Measurements from ENCODE around the gene ADAMTS16. TPM values are rescaled to one million over a fixed set of nuclear protein-coding genes. Genes with fewer than 3 reads are reported as not detected.

Gene ADAMTS16
- total and polyA plus RNA-seq, 5 experiments from 2014 or later, result not detected

GRCh38 chr5:5234912-5235311 lies 94.8 kb downstream of the ADAMTS16 start:
- H3K4me1 Mint-ChIP-seq, result no peaks in the 10 kb centered on the region
- peaks cover 0 to 4% (median 0%) of the 10 kb centered on the region in 9 donors for H3K9me3 Mint-ChIP-seq
- no peak overlapping the region for H3K4me3 Mint-ChIP-seq
- ATAC-seq, result no peak
- H3K36me3 Mint-ChIP-seq, result no peaks in the 10 kb centered on the region
- H3K27ac Mint-ChIP-seq, result no peak overlapping the region
- peaks cover 0 to 10% (median 0%) of the 10 kb centered on the region in 5 donors for H3K27me3 Mint-ChIP-seq
- POLR2A ChIA-PET, result no interaction called here
- DNase-seq, result no peak

DNA sequence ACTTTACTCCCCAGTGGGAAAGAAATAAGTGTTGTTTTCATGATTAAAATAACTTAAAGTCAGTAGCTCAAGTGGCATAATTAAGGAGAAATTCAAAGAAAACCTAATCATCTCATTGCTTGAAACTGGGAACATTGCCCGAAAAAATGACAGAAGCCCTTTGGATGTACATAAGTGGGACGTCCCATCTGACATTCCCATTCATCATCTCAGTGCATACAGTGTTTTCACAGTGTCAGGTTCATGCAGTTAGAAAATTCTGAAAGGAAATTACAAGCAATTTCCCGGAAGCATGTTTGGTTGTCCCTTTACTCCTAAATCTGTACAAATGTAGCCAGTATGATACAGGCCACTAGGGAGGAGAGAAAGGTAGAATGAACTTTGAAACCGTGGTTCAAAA lies 95.6 kb downstream of the ADAMTS16 start:
- H3K27me3 Mint-ChIP-seq, result peaks cover 0 to 10% (median 0%) of the 10 kb centered on the region in 5 donors
- H3K4me3 Mint-ChIP-seq, result no peak overlapping the region
- H3K36me3 Mint-ChIP-seq, result no peaks in the 10 kb centered on the region
- peaks cover 0 to 4% (median 0%) of the 10 kb centered on the region in 9 donors for H3K9me3 Mint-ChIP-seq
- DNase-seq (no peak), ATAC-seq (no peak)
- no peaks in the 10 kb centered on the region for H3K4me1 Mint-ChIP-seq
- no peak overlapping the region for H3K27ac Mint-ChIP-seq
- POLR2A ChIA-PET, result no interaction called here

DNA sequence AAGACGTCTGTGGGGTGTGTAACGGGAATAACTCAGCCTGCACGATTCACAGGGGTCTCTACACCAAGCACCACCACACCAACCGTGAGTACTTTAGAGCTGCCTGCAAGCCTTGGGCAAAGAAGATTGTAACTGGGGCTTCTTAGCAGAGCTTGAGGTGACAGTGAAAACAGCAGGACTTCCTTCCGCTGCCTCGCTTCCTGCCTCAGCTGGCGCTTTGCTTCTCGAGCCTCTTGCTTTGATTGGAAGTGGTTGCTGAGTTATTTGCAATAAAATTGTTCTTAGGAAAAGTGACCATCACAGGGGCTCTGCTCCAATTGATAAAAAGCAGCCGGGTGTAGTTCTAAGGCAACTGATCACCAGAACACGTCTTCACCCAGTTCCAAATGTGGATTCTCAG lies 99.1 kb downstream of the ADAMTS16 start:
- ATAC-seq (no peak), DNase-seq (no peak)
- POLR2A ChIA-PET, result no interaction called here
- Mint-ChIP-seq H3K36me3 (no peaks in the 10 kb centered on the region), H3K4me3 (peak overlapping the region in 1 of 10 donors; percentile 20), H3K4me1 (no peaks in the 10 kb centered on the region), H3K27ac (peak overlapping the region in 1 of 10 donors; percentile 41), H3K9me3 (peaks cover 0 to 3% (median 0%) of the 10 kb centered on the region in 9 donors), H3K27me3 (peaks cover 0 to 7% (median 0%) of the 10 kb centered on the region in 5 donors)

DNA sequence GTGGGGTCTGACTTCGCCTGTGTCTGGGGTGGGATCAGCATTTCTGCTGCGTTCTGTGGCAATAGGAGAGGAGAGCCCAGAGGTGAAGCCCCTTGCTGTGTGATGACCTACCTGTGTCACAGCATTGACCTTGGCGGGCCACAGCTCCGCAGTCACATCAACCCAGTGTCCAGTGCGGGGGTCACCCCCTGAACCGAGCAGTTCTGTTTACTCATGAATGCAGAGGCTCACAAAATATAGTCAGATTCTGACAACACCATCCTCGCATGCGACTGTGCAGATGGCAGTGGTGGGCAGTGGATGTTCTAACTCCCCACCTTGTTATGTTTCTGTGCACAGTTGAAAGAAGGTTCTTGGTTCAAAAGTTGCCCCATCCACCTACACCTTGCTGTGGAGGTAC lies 100.1 kb downstream of the ADAMTS16 start:
- Mint-ChIP-seq H3K9me3 (peaks cover 0 to 3% (median 0%) of the 10 kb centered on the region in 9 donors), H3K27me3 (peaks cover 0 to 7% (median 0%) of the 10 kb centered on the region in 5 donors), H3K36me3 (no peaks in the 10 kb centered on the region), H3K4me3 (no peak overlapping the region), H3K4me1 (no peaks in the 10 kb centered on the region), H3K27ac (no peak overlapping the region)
- no peak for DNase-seq
- POLR2A ChIA-PET, result no interaction called here
- ATAC-seq, result no peak

DNA sequence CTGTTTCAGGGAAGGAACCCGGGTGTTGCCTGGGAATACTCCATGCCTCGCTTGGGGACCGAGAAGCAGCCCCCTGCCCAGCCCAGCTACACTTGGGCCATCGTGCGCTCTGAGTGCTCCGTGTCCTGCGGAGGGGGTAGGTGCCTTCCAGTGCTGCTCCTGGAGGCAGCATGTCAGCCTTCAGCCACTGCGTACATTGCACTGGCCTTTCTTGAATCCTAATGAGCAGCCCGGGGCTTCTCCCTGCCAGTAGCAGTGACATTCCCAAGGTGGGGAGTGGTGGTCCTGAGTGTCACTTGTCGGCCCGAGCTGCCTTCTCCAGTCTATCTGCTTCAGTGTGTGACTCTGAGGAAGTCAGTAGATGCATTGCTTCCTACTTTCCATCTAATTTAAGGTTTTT lies 101.9 kb downstream of the ADAMTS16 start:
- H3K9me3 Mint-ChIP-seq, result peaks cover 0 to 3% (median 0%) of the 10 kb centered on the region in 9 donors
- H3K36me3 Mint-ChIP-seq, result no peaks in the 10 kb centered on the region
- H3K27ac Mint-ChIP-seq, result no peak overlapping the region
- DNase-seq (no peak), ATAC-seq (no peak)
- POLR2A ChIA-PET, result no interaction called here
- H3K27me3 Mint-ChIP-seq, result peaks cover 0 to 6% (median 0%) of the 10 kb centered on the region in 5 donors
- H3K4me3 Mint-ChIP-seq, result no peak overlapping the region
- no peaks in the 10 kb centered on the region for H3K4me1 Mint-ChIP-seq

GRCh38 chr5:5246736-5247135 lies 106.6 kb downstream of the ADAMTS16 start:
- Mint-ChIP-seq H3K9me3 (peaks cover 0 to 10% (median 0%) of the 10 kb centered on the region in 9 donors), H3K4me1 (no peaks in the 10 kb centered on the region), H3K27ac (no peak overlapping the region), H3K4me3 (no peak overlapping the region), H3K36me3 (no peaks in the 10 kb centered on the region), H3K27me3 (peaks cover 0 to 13% (median 0%) of the 10 kb centered on the region in 5 donors)
- POLR2A ChIA-PET, result no interaction called here
- no peak for ATAC-seq
- no peak for DNase-seq

DNA sequence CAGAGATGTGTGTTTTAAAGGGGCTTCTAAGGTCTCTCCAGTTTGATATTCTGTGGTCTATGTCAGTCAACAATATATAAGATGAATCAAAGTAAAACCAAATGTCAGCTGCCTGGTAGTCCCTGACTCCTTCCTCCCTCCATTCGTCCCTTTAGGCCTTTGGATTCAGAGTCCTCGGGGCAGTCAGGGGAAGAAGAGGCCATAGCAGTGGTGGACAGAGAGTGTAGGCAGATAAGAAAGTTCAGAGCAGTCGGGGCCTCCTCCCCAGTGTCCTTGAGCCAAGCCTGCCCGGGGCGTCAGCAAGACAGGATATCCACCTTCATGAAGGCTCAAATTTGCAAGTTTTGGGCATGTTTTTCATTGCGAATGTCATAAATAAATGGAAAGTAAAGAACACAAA lies 110.6 kb downstream of the ADAMTS16 start:
- Mint-ChIP-seq H3K4me1 (no peaks in the 10 kb centered on the region), H3K36me3 (peaks cover 0 to 13% (median 0%) of the 10 kb centered on the region in 3 donors), H3K27ac (no peak overlapping the region), H3K4me3 (no peak overlapping the region), H3K9me3 (peaks cover 7 to 29% (median 17%) of the 10 kb centered on the region in 9 donors), H3K27me3 (peaks cover 0 to 21% (median 0%) of the 10 kb centered on the region in 5 donors)
- no peak for DNase-seq
- no peak for ATAC-seq
- POLR2A ChIA-PET, result no interaction called here

- Mint-ChIP-seq H3K27me3 (peaks cover 0 to 21% (median 0%) of the 10 kb centered on the region in 5 donors), H3K4me1 (no peaks in the 10 kb centered on the region), H3K4me3 (no peak overlapping the region), H3K27ac (no peak overlapping the region), H3K36me3 (peaks cover 0 to 17% (median 0%) of the 10 kb centered on the region in 3 donors), H3K9me3 (peaks cover 11 to 32% (median 19%) of the 10 kb centered on the region in 9 donors)
- POLR2A ChIA-PET, result no interaction called here
- no peak for ATAC-seq
- DNase-seq, result no peak
Measured at GRCh38 chr5:5252106-5252505, 112.0 kb downstream of the ADAMTS16 start.

DNA sequence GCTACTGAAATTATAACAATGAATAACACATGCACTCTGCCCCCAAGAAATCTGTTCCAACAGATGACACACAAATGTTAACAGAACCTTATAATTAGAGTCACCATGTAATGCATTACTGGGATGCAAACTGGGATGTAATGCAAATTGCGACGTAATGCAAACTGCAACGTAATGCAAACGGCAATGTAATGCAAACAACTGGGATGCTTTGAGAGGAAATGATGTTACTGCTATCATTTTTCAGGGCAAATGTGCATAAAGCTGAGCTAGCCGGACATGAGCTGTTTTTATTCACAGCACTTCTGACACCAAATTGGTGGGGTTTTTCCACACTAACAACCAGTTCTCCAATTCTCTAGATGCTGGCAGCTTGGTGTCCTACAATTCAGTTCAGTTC lies 117.2 kb downstream of the ADAMTS16 start:
- Mint-ChIP-seq H3K27ac (no peak overlapping the region), H3K36me3 (peaks cover 0 to 17% (median 0%) of the 10 kb centered on the region in 3 donors), H3K9me3 (peaks cover 10 to 32% (median 18%) of the 10 kb centered on the region in 9 donors), H3K27me3 (peaks cover 0 to 8% (median 0%) of the 10 kb centered on the region in 5 donors), H3K4me1 (no peaks in the 10 kb centered on the region), H3K4me3 (no peak overlapping the region)
- no peak for ATAC-seq
- DNase-seq, result no peak
- POLR2A ChIA-PET, result no interaction called here

DNA sequence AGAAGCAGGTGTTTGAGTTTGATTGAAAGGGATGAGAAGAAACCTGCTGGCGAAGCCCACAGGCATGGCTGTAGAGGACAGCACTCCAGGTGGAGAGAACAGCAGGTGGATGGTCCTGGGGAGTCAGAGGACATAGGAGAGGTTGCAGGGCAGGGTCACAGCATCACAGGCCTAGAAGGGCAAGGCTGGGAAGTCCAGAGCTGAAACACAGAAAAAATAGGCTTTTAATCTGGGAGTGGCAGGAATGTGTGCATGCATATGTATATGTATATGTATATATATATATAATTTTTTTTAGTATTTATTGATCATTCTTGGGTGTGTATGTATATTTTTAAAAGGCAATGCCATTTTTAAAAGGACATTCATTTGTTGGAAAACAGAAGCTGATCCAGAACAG lies 118.4 kb downstream of the ADAMTS16 start:
- DNase-seq (no peak), ATAC-seq (no peak)
- Mint-ChIP-seq H3K4me3 (no peak overlapping the region), H3K9me3 (peaks cover 9 to 23% (median 16%) of the 10 kb centered on the region in 9 donors), H3K36me3 (peaks cover 0 to 17% (median 0%) of the 10 kb centered on the region in 3 donors), H3K27ac (no peak overlapping the region), H3K4me1 (no peaks in the 10 kb centered on the region), H3K27me3 (peaks cover 0 to 7% (median 0%) of the 10 kb centered on the region in 5 donors)
- POLR2A ChIA-PET, result interaction anchor here (0.6 kb wide), 1 partner anchor 1016 kb away, joined by 3 read pairs; no protein-coding TSS in a partner anchor

DNA sequence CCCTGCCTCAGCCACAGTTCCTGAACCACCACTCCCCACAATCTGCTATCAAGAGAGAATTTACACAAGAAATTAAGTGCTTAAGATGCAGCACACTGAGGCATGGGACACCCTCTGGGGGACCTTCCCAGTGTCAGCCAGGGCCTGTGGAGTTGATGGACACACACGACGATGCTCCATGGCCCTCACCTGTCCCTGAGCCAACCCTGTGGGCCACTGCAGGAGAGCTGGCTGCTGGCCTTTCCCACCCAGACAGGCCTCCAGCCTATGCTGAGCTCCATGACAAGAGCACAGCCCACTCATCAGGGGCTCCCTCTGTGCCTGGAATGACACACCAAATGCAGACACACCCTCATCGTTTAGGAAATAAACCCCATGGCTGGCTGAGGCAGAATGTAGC lies 124.6 kb downstream of the ADAMTS16 start:
- Mint-ChIP-seq H3K27ac (no peak overlapping the region), H3K36me3 (no peaks in the 10 kb centered on the region), H3K4me1 (peaks cover 0 to 3% (median 0%) of the 10 kb centered on the region in 4 donors), H3K4me3 (no peak overlapping the region), H3K27me3 (peaks cover 0 to 17% (median 5%) of the 10 kb centered on the region in 5 donors), H3K9me3 (peaks cover 0 to 12% (median 0%) of the 10 kb centered on the region in 9 donors)
- ATAC-seq (no peak), DNase-seq (no peak)
- POLR2A ChIA-PET, result no interaction called here

DNA sequence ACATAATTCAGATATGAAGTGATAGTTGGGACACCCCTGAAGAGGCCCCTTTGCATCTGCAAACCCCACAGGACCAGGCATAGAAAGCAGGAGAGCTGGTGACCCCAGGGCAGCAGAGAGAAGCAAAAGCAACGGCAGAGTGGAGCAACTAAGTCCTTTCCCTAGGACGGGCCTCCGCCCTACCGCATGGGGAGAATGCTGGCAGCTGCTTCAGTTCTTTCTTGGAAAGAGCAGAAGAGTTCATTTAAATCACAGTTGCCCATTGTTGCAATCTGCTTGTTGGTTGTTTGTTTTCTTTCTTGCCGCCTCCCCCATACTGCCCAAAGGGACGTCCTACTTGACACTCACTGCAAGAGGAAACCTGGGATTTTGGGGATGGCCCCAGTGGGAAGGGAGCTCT lies 126.2 kb downstream of the ADAMTS16 start:
- ATAC-seq (no peak), DNase-seq (no peak)
- POLR2A ChIA-PET, result interaction anchor here (0.6 kb wide), 1 partner anchor 687 kb away, joined by 3 read pairs; no protein-coding TSS in a partner anchor
- H3K36me3 Mint-ChIP-seq, result no peaks in the 10 kb centered on the region
- no peak overlapping the region for H3K4me3 Mint-ChIP-seq
- peaks cover 0 to 3% (median 0%) of the 10 kb centered on the region in 4 donors for H3K4me1 Mint-ChIP-seq
- H3K27me3 Mint-ChIP-seq, result peaks cover 0 to 19% (median 5%) of the 10 kb centered on the region in 5 donors
- peaks cover 0 to 12% (median 0%) of the 10 kb centered on the region in 9 donors for H3K9me3 Mint-ChIP-seq
- H3K27ac Mint-ChIP-seq, result no peak overlapping the region

- Mint-ChIP-seq H3K4me1 (peaks cover 0 to 3% (median 0%) of the 10 kb centered on the region in 4 donors), H3K36me3 (no peaks in the 10 kb centered on the region), H3K9me3 (peaks cover 0 to 12% (median 0%) of the 10 kb centered on the region in 9 donors), H3K27me3 (peaks cover 0 to 27% (median 3%) of the 10 kb centered on the region in 5 donors), H3K4me3 (no peak overlapping the region), H3K27ac (no peak overlapping the region)
- ATAC-seq, result no peak
- DNase-seq, result no peak
- POLR2A ChIA-PET, result no interaction called here
Measured at GRCh38 chr5:5270161-5270560, 130.0 kb downstream of the ADAMTS16 start.

Data from naive thymus-derived CD8-positive, alpha-beta T cell (primary cell).